ENCODE results near the gene SUFU. TPM values are rescaled to one million over a fixed set of nuclear protein-coding genes. Genes with fewer than 3 reads are reported as not detected.

Gene SUFU
- total and polyA plus RNA-seq, 2 experiments from 2014 or later = 2.8 to 5.6 TPM

GRCh38 chr10:102554531-102554930 is 50.8 kb downstream of the SUFU start (continued):
- no peak for TF ChIP-seq ZNF462 (CRISPR knock-in tag; IDR thresholded peaks at IDR 0.05)
- TF ChIP-seq POLR2AphosphoS5 (IDR thresholded peaks at IDR 0.05; ENCODE audit: low read depth) = no peak
- no peak for TF ChIP-seq STAT1 (IDR thresholded peaks at IDR 0.05; ENCODE audit: unreplicated experiment)
- no peak for TF ChIP-seq NANOG (IDR thresholded peaks at IDR 0.05; ENCODE audit: borderline replicate concordance)
- TF ChIP-seq ZNF331 (CRISPR knock-in tag; IDR thresholded peaks at IDR 0.05; ENCODE audit: low read depth) = no peak
- TF ChIP-seq REST (IDR thresholded peaks at IDR 0.05; ENCODE audit: unreplicated experiment) = no peak
